H1 (cell line): ENCODE data around the gene ACADVL. TPM values are rescaled to one million over a fixed set of nuclear protein-coding genes. Genes with fewer than 3 reads are reported as not detected.
A peak's percentile ranks its signal among the peaks of the same experiment; 100 is the strongest.

Source experiments
- CTCF ChIA-PET: fragments of 300-600 bp; sonication (Branson Sonifier 250); formaldehyde crosslinking; loops from one replicate; lab custom pipeline; 2021; ENCODE audit not compliant: partially characterized antibody; lab: Charles Lee
- POLR2A ChIA-PET: fragments of 300-600 bp; sonication (Branson Sonifier 250); formaldehyde crosslinking; loops from one replicate; lab custom pipeline; 2021; ENCODE audit warnings: inconsistent platforms; ENCODE audit not compliant: partially characterized antibody; lab: Charles Lee
- DNase-seq, 2 experiments: peaks; one replicate each; pipeline versions ENCODE4 v3.0.0 to v3.0.0-alpha.2; 2010 to 2022; ENCODE audit warnings: low spot score in 2 of 2, low read depth in 1 of 2, mixed read lengths in 1 of 2
- FAIRE-seq: peaks from 2 replicates; lab custom pipeline; 2011; peaks lifted over from hg19 to GRCh38; lab: Jason Lieb, UNC
- H2AFZ ChIP-seq: 2 replicates; pipeline ENCODE4 v1.8.1; 2012; ENCODE audit warnings: low read length, inconsistent platforms
- H2AK5ac ChIP-seq: 2 replicates; pipeline ENCODE4 v1.6.1; 2013; ENCODE audit warnings: low read depth, low read length
- H2BK120ac ChIP-seq: replicated peaks from 2 replicates; pipeline ENCODE3; 2013; ENCODE audit warnings: low read depth, low read length, inconsistent platforms
- H2BK12ac ChIP-seq: 2 replicates; pipeline ENCODE4 v1.6.1; 2013; ENCODE audit warnings: low read depth, low read length
- H2BK15ac ChIP-seq: 2 replicates; pipeline ENCODE4 v1.6.1; 2013; ENCODE audit warnings: low read length
- H2BK20ac ChIP-seq: 2 replicates; pipeline ENCODE4 v1.6.1; 2013; ENCODE audit warnings: low read length
- H2BK5ac ChIP-seq: 2 replicates; pipeline ENCODE4 v1.6.1; 2013; ENCODE audit warnings: low read depth, low read length
- H3K14ac ChIP-seq: 2 replicates; pipeline ENCODE4 v1.6.1; 2013; ENCODE audit warnings: inconsistent platforms; ENCODE audit not compliant: insufficient read length
- H3K18ac ChIP-seq: 2 replicates; pipeline ENCODE4 v1.6.1; 2013; ENCODE audit warnings: low read length; ENCODE audit errors: extremely low read depth
- H3K23ac ChIP-seq: 2 replicates; pipeline ENCODE4 v1.6.1; 2013; ENCODE audit warnings: inconsistent platforms; ENCODE audit not compliant: insufficient read length
- H3K23me2 ChIP-seq: 2 replicates; pipeline ENCODE4 v1.6.1; 2013; ENCODE audit warnings: low read depth, low read length
- H3K27ac ChIP-seq: 2 replicates; pipeline ENCODE4 v1.6.1; 2011; ENCODE audit warnings: low read depth, low read length, inconsistent platforms
- H3K27me3 ChIP-seq, 4 experiments: replicated peaks in 1 of 4; 1 replicate in 1 of 4; 2 replicates in 3 of 4; pipeline versions ENCODE4 v1.6.1 to v1.8.1; 2011 to 2013; ENCODE audit warnings: low read length in 3 of 4, mild to moderate bottlenecking in 3 of 4, inconsistent platforms in 2 of 4, mixed read lengths in 2 of 4, moderate library complexity in 1 of 4; ENCODE audit not compliant: control insufficient read depth in 3 of 4, insufficient read depth in 3 of 4; ENCODE audit errors: extremely low read depth in 1 of 4
- H3K36me3 ChIP-seq, 4 experiments: 2 replicates each; pipeline versions ENCODE4 v1.6.1 to v1.8.1; 2011 to 2013; ENCODE audit warnings: mild to moderate bottlenecking in 4 of 4, low read length in 3 of 4, moderate library complexity in 2 of 4, control low read depth in 1 of 4, inconsistent platforms in 1 of 4; ENCODE audit not compliant: insufficient read depth in 4 of 4, control insufficient read depth in 2 of 4
- H3K4ac ChIP-seq: replicated peaks from 2 replicates; pipeline ENCODE3; 2013; ENCODE audit warnings: low read length, low read depth, mixed read lengths, inconsistent platforms; ENCODE audit not compliant: insufficient read length
- H3K4me1 ChIP-seq, 4 experiments: replicated peaks in 1 of 4; 1 replicate in 1 of 4; 2 replicates in 3 of 4; pipeline versions ENCODE4 v1.6.1 to v1.8.1; 2011 to 2013; ENCODE audit warnings: low read length in 3 of 4, inconsistent platforms in 2 of 4, mixed read lengths in 1 of 4; ENCODE audit not compliant: insufficient read depth in 4 of 4, control insufficient read depth in 3 of 4
- H3K4me2 ChIP-seq, 2 experiments: 2 replicates each; pipeline versions ENCODE4 v1.6.1 to v1.8.1; 2011 to 2013; ENCODE audit warnings: low read depth in 2 of 2, low read length in 2 of 2, control low read depth in 1 of 2, inconsistent platforms in 1 of 2, mild to moderate bottlenecking in 1 of 2; ENCODE audit not compliant: insufficient read depth in 1 of 2
- H3K4me3 ChIP-seq, 4 experiments: fragments of 200-600, 300-600 bp in 1 of 4; sonication (generic), shearing (Covaris generic), sonication (Bioruptor Twin) in 1 of 4; 2 replicates each; pipeline versions ENCODE4 v1.5.1 to v1.8.1; 2011 to 2016; ENCODE audit warnings: low read length in 4 of 4, low read depth in 3 of 4, control low read depth in 2 of 4, inconsistent platforms in 2 of 4, mild to moderate bottlenecking in 2 of 4, mixed read lengths in 1 of 4, moderate library complexity in 1 of 4; ENCODE audit not compliant: insufficient read depth in 2 of 4; ENCODE audit errors: extremely low read depth in 1 of 4
- H3K56ac ChIP-seq: replicated peaks from 2 replicates; pipeline ENCODE3; 2013; ENCODE audit warnings: low read depth, mild to moderate bottlenecking, mixed read lengths, low read length, inconsistent platforms; ENCODE audit not compliant: insufficient read length
- H3K79me1 ChIP-seq: 2 replicates; pipeline ENCODE4 v1.6.1; 2013; ENCODE audit warnings: low read depth, low read length, control low read depth
- H3K79me2 ChIP-seq, 2 experiments: 2 replicates each; pipeline versions ENCODE4 v1.6.1 to v1.8.1; 2012 to 2013; ENCODE audit warnings: low read length in 2 of 2, mild to moderate bottlenecking in 2 of 2, inconsistent platforms in 1 of 2; ENCODE audit not compliant: insufficient read depth in 2 of 2, control insufficient read depth in 1 of 2
- H3K9ac ChIP-seq, 4 experiments: replicated peaks in 1 of 4; 1 replicate in 1 of 4; 2 replicates in 3 of 4; pipeline versions ENCODE4 v1.6.1 to v1.8.1; 2011 to 2013; ENCODE audit warnings: low read depth in 3 of 4, low read length in 3 of 4, control low read depth in 2 of 4, mild to moderate bottlenecking in 2 of 4, moderate library complexity in 2 of 4, inconsistent platforms in 1 of 4; ENCODE audit errors: extremely low read depth in 1 of 4
- H3K9me3 ChIP-seq, 2 experiments: 2 replicates each; pipeline versions ENCODE4 v1.6.1 to v1.8.1; 2012 to 2013; ENCODE audit warnings: mild to moderate bottlenecking in 2 of 2, moderate library complexity in 2 of 2, control low read depth in 1 of 2, inconsistent platforms in 1 of 2, low read depth in 1 of 2, low read length in 1 of 2, mixed read lengths in 1 of 2; ENCODE audit not compliant: insufficient read depth in 2 of 2
- H4K20me1 ChIP-seq, 2 experiments: replicated peaks in 1 of 2; 2 replicates each; pipeline versions ENCODE3 to v1.8.1; 2011 to 2013; ENCODE audit warnings: inconsistent platforms in 2 of 2, low read length in 2 of 2, mild to moderate bottlenecking in 1 of 2; ENCODE audit not compliant: insufficient read depth in 2 of 2, control insufficient read depth in 1 of 2
- H4K5ac ChIP-seq: 2 replicates; pipeline ENCODE4 v1.6.1; 2013; ENCODE audit warnings: low read length, low read depth, mixed read lengths, inconsistent platforms; ENCODE audit not compliant: insufficient read length
- H4K8ac ChIP-seq: 2 replicates; pipeline ENCODE4 v1.8.0; 2013; ENCODE audit warnings: mild to moderate bottlenecking, moderate library complexity, low read length, inconsistent platforms; ENCODE audit not compliant: insufficient read depth; ENCODE audit errors: extremely low read depth
- H4K91ac ChIP-seq: replicated peaks from 2 replicates; pipeline ENCODE3; 2013; ENCODE audit warnings: low read length, mixed read lengths, inconsistent platforms; ENCODE audit not compliant: insufficient read length
- EGR1 ChIP-seq: IDR thresholded peaks from 2 replicates; pipeline ENCODE4 v1.6.1; 2011; ENCODE audit warnings: low read depth, low read length, borderline replicate concordance
- WGBS, 2 experiments: shearing (Covaris generic) in 1 of 2; methylation state at CpG; one replicate each; pipeline versions ENCODE4 v1.1.6 to v1.1.7; 2013 to 2015; ENCODE audit warnings: low lambda C conversion rate in 2 of 2, mixed read lengths in 2 of 2, inconsistent platforms in 1 of 2, low coverage in 1 of 2, missing lambda C conversion rate in 1 of 2; ENCODE audit not compliant: insufficient replicate concordance in 2 of 2, insufficient coverage in 1 of 2, insufficient read length in 1 of 2; ENCODE audit errors: extremely low coverage in 1 of 2, missing lambda C conversion rate in 1 of 2; 5-methylcytosine and 5-hydroxymethylcytosine counted together
- polyA plus RNA-seq, 7 experiments: library from polyadenylated mRNA; depleted of rRNA in 3 of 7; stranded (reverse) in 5 of 7; unstranded in 2 of 7; fragments of >200 nt in 5 of 7; fragments of 200-250 nt in 2 of 7; gene quantifications; 1 replicate in 5 of 7; 2 replicates in 1 of 7; 4 replicates in 1 of 7; pipeline versions ENCODE4 v1.2.1 to v1.2.3, GENCODE V29; 2011 to 2013; ENCODE audit warnings: missing spikeins in 2 of 7, mixed read lengths in 2 of 7
- total RNA-seq: library from RNA; stranded (reverse); fragmentation: NEBNext Ultra II Directional; extraction: Animal tissue kit (Norgen Biotek cat#: 25700); gene quantifications from 2 replicates; pipeline ENCODE4 v1.2.1, GENCODE V29; 2021

The ACADVL gene
- total and polyA plus RNA-seq, 2 of the 8 experiments (the other 6 are each of a cell fraction or from before 2014, with no cell fraction given): 181 to 231 TPM

GRCh38 chr17:7237266-7237760 is 17.6 kb downstream of the ACADVL start:
- TF ChIP-seq EGR1: no peak
- Histone ChIP-seq H4K20me1 (peaks cover 11 to 22% of the 10 kb centered on the region in 2 experiments), H3K9ac (peak overlapping the region in 1 of 4 experiments; percentile 56; a peak in 2 of 7 replicates), H3K9me3 (no peaks in the 10 kb centered on the region), H4K8ac (no peak overlapping the region), H2BK15ac (no peak overlapping the region), H3K18ac (no peak overlapping the region), H3K14ac (no peak overlapping the region), H2AFZ (no peak overlapping the region), H4K5ac (no peak overlapping the region), H3K79me2 (peaks cover 7 to 64% of the 10 kb centered on the region in 2 experiments), H2BK20ac (no peak overlapping the region), H3K36me3 (peaks cover 15 to 36% (median 22%) of the 10 kb centered on the region in 4 experiments; a peak in 6 of 8 replicates), H2AK5ac (no peak overlapping the region), H2BK12ac (no peak overlapping the region), H3K4ac (peak overlapping the region; percentile 94), H3K27ac (no peak overlapping the region), H3K23ac (no peak overlapping the region), H3K56ac (no peak overlapping the region), H2BK5ac (no peak overlapping the region; the same call in 1 of the 2 replicates), H3K27me3 (no peaks in the 10 kb centered on the region), H3K4me2 (peak overlapping the region; percentile 74 to 77), H3K4me3 (peak overlapping the region; percentile 47 to 95 (median 74); a peak in 6 of 8 replicates), H2BK120ac (no peak overlapping the region), H3K23me2 (peaks cover 10% of the 10 kb centered on the region; the same call in 1 of the 2 replicates), H3K79me1 (peaks cover 8% of the 10 kb centered on the region; the same call in 1 of the 2 replicates), H3K4me1 (peaks cover 5 to 24% (median 12%) of the 10 kb centered on the region in 4 experiments), H4K91ac (no peak overlapping the region)
- FAIRE-seq (no peak), DNase-seq (no peak)
- WGBS, 2 experiments: 51% methylated on average over 6 of the region's 6 CpGs; no CpG with 5 or more reads in 1 of the 2 experiments
- ChIA-PET CTCF (interaction anchor here (1.2 to 6.4 kb wide), 2 partner anchors 13 to 16 kb away, joined by 3 to 46 read pairs; partner anchors contain the start of genes ACADVL and DLG4), POLR2A (interaction anchor here (1.1 to 19.7 kb wide), 9 partner anchors 11 to 81 kb away, joined by 3 to 386 read pairs (median 22); partner anchors contain the start of genes ACADVL, CLDN7, CTDNEP1 and DLG4)
